ENCODE results near the gene FOXO3B.
"Not testable (repeated sequence)": the region's sequence is repeated elsewhere in the genome, so short reads cannot be mapped to it uniquely, and the experiment has no call there.

- TF ChIP-seq, protein P1, sequence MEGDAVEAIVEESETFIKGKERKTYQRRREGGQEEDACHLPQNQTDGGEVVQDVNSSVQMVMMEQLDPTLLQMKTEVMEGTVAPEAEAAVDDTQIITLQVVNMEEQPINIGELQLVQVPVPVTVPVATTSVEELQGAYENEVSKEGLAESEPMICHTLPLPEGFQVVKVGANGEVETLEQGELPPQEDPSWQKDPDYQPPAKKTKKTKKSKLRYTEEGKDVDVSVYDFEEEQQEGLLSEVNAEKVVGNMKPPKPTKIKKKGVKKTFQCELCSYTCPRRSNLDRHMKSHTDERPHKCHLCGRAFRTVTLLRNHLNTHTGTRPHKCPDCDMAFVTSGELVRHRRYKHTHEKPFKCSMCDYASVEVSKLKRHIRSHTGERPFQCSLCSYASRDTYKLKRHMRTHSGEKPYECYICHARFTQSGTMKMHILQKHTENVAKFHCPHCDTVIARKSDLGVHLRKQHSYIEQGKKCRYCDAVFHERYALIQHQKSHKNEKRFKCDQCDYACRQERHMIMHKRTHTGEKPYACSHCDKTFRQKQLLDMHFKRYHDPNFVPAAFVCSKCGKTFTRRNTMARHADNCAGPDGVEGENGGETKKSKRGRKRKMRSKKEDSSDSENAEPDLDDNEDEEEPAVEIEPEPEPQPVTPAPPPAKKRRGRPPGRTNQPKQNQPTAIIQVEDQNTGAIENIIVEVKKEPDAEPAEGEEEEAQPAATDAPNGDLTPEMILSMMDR (conservative IDR thresholded peaks at IDR 0.05 in 1 of 2, IDR thresholded peaks at IDR 0.05 in 1 of 2; ENCODE audit: extremely low read depth in 1 of 2, insufficient read depth in 1 of 2, low read depth in 1 of 2, low read length in 2 of 2): not testable (repeated sequence)
- TF ChIP-seq EZH2 (IDR thresholded peaks at IDR 0.05; ENCODE audit: borderline replicate concordance, low read length): not testable (repeated sequence)
Measured at GRCh38 chr17:18650094-18650493, 32.0 kb downstream of the FOXO3B start.
